Sigmoid colon (tissue), 4 donors: Measurements from ENCODE around the gene CFAP69.
A peak's percentile ranks its signal among the peaks of the same experiment; 100 is the strongest.

Source experiments
- CTCF ChIP-seq, 4 experiments: fragments of 450-650 bp in 3 of 4; fragments of 200-600 bp in 1 of 4; IDR thresholded peaks; one replicate each; pipeline ENCODE4 v1.5.1; 2016 to 2019; ENCODE audit warnings: antibody characterized with exemption in 4 of 4, mild to moderate bottlenecking in 3 of 4, moderate library complexity in 2 of 4
- POLR2A ChIP-seq, 2 donors: fragments of 450-650 bp; IDR thresholded peaks; one replicate each; pipeline ENCODE4 v1.6.1; 2016; ENCODE audit warnings: antibody characterized with exemption in 2 of 2, mild to moderate bottlenecking in 2 of 2, moderate library complexity in 2 of 2
- POLR2AphosphoS5 ChIP-seq, 4 donors: sonication (generic); formaldehyde crosslinking; IDR thresholded peaks; one replicate each; pipeline ENCODE4 v1.6.1; 2017; ENCODE audit warnings: antibody characterized with exemption in 4 of 4

- TF ChIP-seq POLR2A (IDR thresholded peaks at IDR 0.05) (no peak), CTCF (IDR thresholded peaks at IDR 0.05) (no peak), POLR2AphosphoS5 (IDR thresholded peaks at IDR 0.05) (peak; percentile 25 to 66 (median 58))
Observed at GRCh38 chr7:90222811-90223725, 21.9 kb upstream of the CFAP69 start.
